ENCODE measurements around the gene OSBP2.

Gene OSBP2

GRCh38 chr22:30665786-30666185 is 28.9 kb upstream of the OSBP2 start:
- no peak overlapping the region for H3K9ac ChIP-seq (ENCODE audit: low read length)
- no peaks in the 10 kb centered on the region for H3K79me2 ChIP-seq (ENCODE audit: insufficient read depth, low read length)
- H3K4me3 ChIP-seq (ENCODE audit: low read depth, low read length, poor library complexity, severe bottlenecking), result no peak overlapping the region
- no peaks in the 10 kb centered on the region for H3K9me2 ChIP-seq (ENCODE audit: low read depth, low read length)
- H3K27ac ChIP-seq (ENCODE audit: low read depth, low read length, poor library complexity, severe bottlenecking), result no peak overlapping the region
- H3K27me3 ChIP-seq (ENCODE audit: insufficient read depth, low read length), result no peaks in the 10 kb centered on the region; the same call in 1 of the 2 replicates
- no peaks in the 10 kb centered on the region for H3K36me3 ChIP-seq (ENCODE audit: insufficient read depth, low read length)
- no peaks in the 10 kb centered on the region for H3F3A ChIP-seq (ENCODE audit: insufficient read depth, low read length)
- H3K4me2 ChIP-seq (ENCODE audit: low read length), result no peak overlapping the region
- peaks cover 16% of the 10 kb centered on the region for H3K4me1 ChIP-seq (ENCODE audit: insufficient read depth, low read length, severe bottlenecking)
- no peaks in the 10 kb centered on the region for H3K9me3 ChIP-seq (ENCODE audit: low read length)
- no peak overlapping the region for H2AFZ ChIP-seq (ENCODE audit: low read length)
- H4K20me1 ChIP-seq (ENCODE audit: insufficient read depth, low read length), result no peaks in the 10 kb centered on the region
- no peak for TF ChIP-seq EZH2 (IDR thresholded peaks at IDR 0.05; ENCODE audit: borderline replicate concordance, low read length)
- TF ChIP-seq, protein P1, sequence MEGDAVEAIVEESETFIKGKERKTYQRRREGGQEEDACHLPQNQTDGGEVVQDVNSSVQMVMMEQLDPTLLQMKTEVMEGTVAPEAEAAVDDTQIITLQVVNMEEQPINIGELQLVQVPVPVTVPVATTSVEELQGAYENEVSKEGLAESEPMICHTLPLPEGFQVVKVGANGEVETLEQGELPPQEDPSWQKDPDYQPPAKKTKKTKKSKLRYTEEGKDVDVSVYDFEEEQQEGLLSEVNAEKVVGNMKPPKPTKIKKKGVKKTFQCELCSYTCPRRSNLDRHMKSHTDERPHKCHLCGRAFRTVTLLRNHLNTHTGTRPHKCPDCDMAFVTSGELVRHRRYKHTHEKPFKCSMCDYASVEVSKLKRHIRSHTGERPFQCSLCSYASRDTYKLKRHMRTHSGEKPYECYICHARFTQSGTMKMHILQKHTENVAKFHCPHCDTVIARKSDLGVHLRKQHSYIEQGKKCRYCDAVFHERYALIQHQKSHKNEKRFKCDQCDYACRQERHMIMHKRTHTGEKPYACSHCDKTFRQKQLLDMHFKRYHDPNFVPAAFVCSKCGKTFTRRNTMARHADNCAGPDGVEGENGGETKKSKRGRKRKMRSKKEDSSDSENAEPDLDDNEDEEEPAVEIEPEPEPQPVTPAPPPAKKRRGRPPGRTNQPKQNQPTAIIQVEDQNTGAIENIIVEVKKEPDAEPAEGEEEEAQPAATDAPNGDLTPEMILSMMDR (IDR thresholded peaks at IDR 0.05; ENCODE audit: low read length), result no peak

GRCh38 chr22:30667107-30667493 is 27.6 kb upstream of the OSBP2 start:
- TF ChIP-seq, protein P1 (IDR thresholded peaks at IDR 0.05; ENCODE audit: low read length), result no peak
- TF ChIP-seq EZH2 (IDR thresholded peaks at IDR 0.05; ENCODE audit: borderline replicate concordance, low read length), result no peak
- Histone ChIP-seq H2AFZ (ENCODE audit: low read length) (no peak overlapping the region), H3K4me1 (ENCODE audit: insufficient read depth, low read length, severe bottlenecking) (peaks cover 16% of the 10 kb centered on the region), H3K9ac (ENCODE audit: low read length) (peak overlapping the region; percentile 51), H3K27ac (ENCODE audit: low read depth, low read length, poor library complexity, severe bottlenecking) (no peak overlapping the region), H3K9me3 (ENCODE audit: low read length) (no peaks in the 10 kb centered on the region), H3K27me3 (ENCODE audit: insufficient read depth, low read length) (no peaks in the 10 kb centered on the region; the same call in 1 of the 2 replicates), H3K4me3 (ENCODE audit: low read depth, low read length, poor library complexity, severe bottlenecking) (peak overlapping the region; percentile 67), H3K9me2 (ENCODE audit: low read depth, low read length) (no peaks in the 10 kb centered on the region), H4K20me1 (ENCODE audit: insufficient read depth, low read length) (no peaks in the 10 kb centered on the region), H3K4me2 (ENCODE audit: low read length) (peak overlapping the region; percentile 83), H3K36me3 (ENCODE audit: insufficient read depth, low read length) (no peaks in the 10 kb centered on the region), H3K79me2 (ENCODE audit: insufficient read depth, low read length) (no peaks in the 10 kb centered on the region), H3F3A (ENCODE audit: insufficient read depth, low read length) (no peaks in the 10 kb centered on the region)

DNA sequence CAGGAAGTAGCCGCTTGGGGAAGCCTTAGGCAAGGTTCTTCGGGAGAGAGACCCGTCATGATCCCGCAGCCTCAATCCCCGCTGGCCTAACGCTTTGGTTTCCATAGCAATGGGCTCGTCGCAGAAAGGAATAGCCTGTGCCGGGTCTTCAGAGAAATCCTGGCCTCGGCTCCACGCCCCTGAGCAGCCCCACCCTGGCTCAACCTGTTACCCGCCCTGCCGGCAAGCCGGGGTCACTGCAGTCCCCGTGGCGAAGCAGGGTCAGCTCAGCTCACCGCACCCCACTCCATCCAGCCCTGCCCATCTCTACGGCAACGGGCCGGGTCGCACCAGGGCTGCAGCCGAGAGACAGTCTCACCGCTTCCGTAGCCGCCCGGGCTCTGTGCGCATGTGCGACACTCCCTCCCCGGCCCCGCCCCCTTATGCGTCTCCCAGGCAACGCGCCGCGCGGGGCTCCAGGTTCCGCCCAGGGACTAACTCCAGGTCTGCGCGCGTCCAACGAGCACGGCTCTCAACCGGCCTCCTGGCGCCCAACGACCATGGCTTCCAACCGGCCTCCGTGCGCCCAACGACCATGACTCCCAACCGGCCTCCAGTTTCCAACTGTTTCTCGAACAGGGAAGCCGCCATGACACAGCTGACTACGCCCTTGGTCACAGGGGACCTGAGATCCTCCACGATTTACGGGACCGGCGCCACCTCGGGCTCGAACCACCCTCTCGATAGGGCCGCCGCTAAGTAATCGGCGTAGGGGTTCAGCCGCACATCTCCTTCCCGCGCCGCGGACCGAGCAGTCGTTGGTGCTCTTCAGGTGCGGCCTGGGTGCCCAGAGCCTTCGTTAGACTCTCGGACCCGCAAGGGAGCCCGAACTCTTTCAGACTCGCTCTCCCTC is 26.9 kb upstream of the OSBP2 start, which contains the start of gene DUSP18:
TSS of gene DUSP18 (minus strand) at position 382 of the 892 bp plus-strand sequence. CDS start 3,872 bp downstream, outside the sequence.
- Histone ChIP-seq H3K27ac (ENCODE audit: low read depth, low read length, poor library complexity, severe bottlenecking) (no peak within 1 kb of the TSS), H3F3A (ENCODE audit: insufficient read depth, low read length) (no peaks in the 10 kb centered on the region), H3K79me2 (ENCODE audit: insufficient read depth, low read length) (no peaks in the 10 kb centered on the region), H3K36me3 (ENCODE audit: insufficient read depth, low read length) (no peaks in the 10 kb centered on the region), H3K4me3 (ENCODE audit: low read depth, low read length, poor library complexity, severe bottlenecking) (peak within 1 kb of the TSS; percentile 67), H2AFZ (ENCODE audit: low read length) (peak within 1 kb of the TSS; percentile 85), H3K9ac (ENCODE audit: low read length) (peak within 1 kb of the TSS; percentile 51), H3K27me3 (ENCODE audit: insufficient read depth, low read length) (no peaks in the 10 kb centered on the region; the same call in 1 of the 2 replicates), H3K4me2 (ENCODE audit: low read length) (peak within 1 kb of the TSS; percentile 83), H3K4me1 (ENCODE audit: insufficient read depth, low read length, severe bottlenecking) (peaks cover 16% of the 10 kb centered on the region), H3K9me2 (ENCODE audit: low read depth, low read length) (no peaks in the 10 kb centered on the region), H4K20me1 (ENCODE audit: insufficient read depth, low read length) (no peaks in the 10 kb centered on the region), H3K9me3 (ENCODE audit: low read length) (no peaks in the 10 kb centered on the region)
- TF ChIP-seq, protein P1 (IDR thresholded peaks at IDR 0.05; ENCODE audit: low read length), result no peak
- TF ChIP-seq EZH2 (IDR thresholded peaks at IDR 0.05; ENCODE audit: borderline replicate concordance, low read length), result no peak

Measured in OCI-LY1 (cell line).